Endothelial cell of umbilical vein (primary cell): Measurements from ENCODE around the gene RHEBL1. TPM values are rescaled to one million over a fixed set of nuclear protein-coding genes. Genes with fewer than 3 reads are reported as not detected.

Experiments
- BruUV-seq: library from RNA; stranded (reverse); fragments of 400-500 nt; replicated peaks from 2 replicates; lab custom pipeline; 2021; lab: Mats Ljungman, UMichigan
- CTCF ChIA-PET: fragments of 300-600, 350-600 bp; sonication (Branson Sonifier 250); formaldehyde crosslinking; loops from one replicate; lab custom pipeline; 2021; ENCODE audit warnings: antibody characterized with exemption, inconsistent platforms; lab: Charles Lee
- POLR2A ChIA-PET: fragments of 300-600, 350-600 bp; sonication (Branson Sonifier 250); formaldehyde crosslinking; loops from one replicate; lab custom pipeline; 2021; ENCODE audit warnings: antibody characterized with exemption, inconsistent platforms; lab: Charles Lee
- DNase-seq: peaks from one replicate; pipeline ENCODE4 v3.0.0-alpha.2; 2011; ENCODE audit warnings: low read depth, low spot score
- FAIRE-seq: peaks from 2 replicates; lab custom pipeline; 2011; peaks lifted over from hg19 to GRCh38; lab: Jason Lieb, UNC
- H2AFZ ChIP-seq: 2 replicates; pipeline ENCODE4 v1.6.0; 2012; ENCODE audit warnings: low read depth, low read length, control low read depth, inconsistent platforms
- H3K27ac ChIP-seq: 2 replicates; pipeline ENCODE4 v1.5.1; 2011; ENCODE audit warnings: low read depth, mild to moderate bottlenecking, control low read depth, low read length, moderate library complexity; ENCODE audit not compliant: insufficient read depth
- H3K27me3 ChIP-seq, 2 experiments: 2 replicates each; pipeline versions ENCODE4 v1.6.0 to v1.6.1; 2011; ENCODE audit warnings: low read length in 2 of 2, mixed read lengths in 1 of 2; ENCODE audit not compliant: control insufficient read depth in 2 of 2, insufficient read depth in 2 of 2
- H3K36me3 ChIP-seq, 2 experiments: 2 replicates in 1 of 2; 3 replicates in 1 of 2; pipeline ENCODE4 v1.5.1; 2011; ENCODE audit warnings: low read length in 2 of 2, mild to moderate bottlenecking in 1 of 2, moderate library complexity in 1 of 2; ENCODE audit not compliant: control insufficient read depth in 2 of 2, insufficient read depth in 2 of 2; ENCODE audit errors: extremely low read depth in 1 of 2
- H3K4me1 ChIP-seq: 3 replicates; pipeline ENCODE4 v1.5.1; 2011; ENCODE audit warnings: mild to moderate bottlenecking, low read length; ENCODE audit not compliant: control insufficient read depth, insufficient read depth; ENCODE audit errors: extremely low read depth
- H3K4me2 ChIP-seq: 2 replicates; pipeline ENCODE4 v1.6.1; 2011; ENCODE audit warnings: low read length, control low read depth, mixed read lengths; ENCODE audit not compliant: insufficient read depth
- H3K4me3 ChIP-seq, 3 experiments: fragments of 200-600 bp in 1 of 3; sonication (generic), shearing (Covaris generic) in 1 of 3; replicated peaks in 1 of 3; 2 replicates each; pipeline ENCODE4 v1.5.1; 2011 to 2016; ENCODE audit warnings: control low read depth in 3 of 3, low read length in 3 of 3, mild to moderate bottlenecking in 2 of 3, inconsistent platforms in 1 of 3, low read depth in 1 of 3, moderate library complexity in 1 of 3; ENCODE audit not compliant: insufficient read depth in 1 of 3
- H3K79me2 ChIP-seq: 2 replicates; pipeline ENCODE4 v1.6.0; 2012; ENCODE audit warnings: low read length, inconsistent platforms; ENCODE audit not compliant: control insufficient read depth, insufficient read depth
- H3K9ac ChIP-seq: replicated peaks from 2 replicates; pipeline ENCODE3; 2011; ENCODE audit warnings: low read length, control low read depth; ENCODE audit not compliant: insufficient read depth; ENCODE audit errors: extremely low read depth
- H3K9me1 ChIP-seq: replicated peaks from 3 replicates; pipeline ENCODE4 v1.6.0; 2011; ENCODE audit warnings: mild to moderate bottlenecking, low read length; ENCODE audit not compliant: control insufficient read depth, insufficient read depth; ENCODE audit errors: extremely low read depth
- H3K9me3 ChIP-seq: replicated peaks from 2 replicates; pipeline ENCODE4 v1.5.1; 2012; ENCODE audit warnings: low read length, inconsistent platforms; ENCODE audit not compliant: control insufficient read depth, insufficient read depth
- H4K20me1 ChIP-seq: replicated peaks from 2 replicates; pipeline ENCODE3; 2011; ENCODE audit warnings: mild to moderate bottlenecking, low read length; ENCODE audit not compliant: control insufficient read depth, insufficient read depth; ENCODE audit errors: extremely low read depth
- EZH2 ChIP-seq: IDR thresholded peaks from 2 replicates; pipeline ENCODE4 v1.6.1; 2012; ENCODE audit warnings: borderline replicate concordance, low read depth, mild to moderate bottlenecking, moderate library complexity, low read length, inconsistent platforms; ENCODE audit not compliant: severe bottlenecking
- FOS ChIP-seq: IDR thresholded peaks from 2 replicates; pipeline ENCODE4 v1.6.1; 2011; ENCODE audit warnings: mild to moderate bottlenecking, low read length, moderate library complexity, borderline replicate concordance; ENCODE audit not compliant: insufficient read depth
- JUN ChIP-seq: IDR thresholded peaks from 2 replicates; pipeline ENCODE4 v1.6.1; 2011; ENCODE audit warnings: borderline replicate concordance, low read depth; ENCODE audit not compliant: insufficient read length, insufficient read depth
- POLR2A ChIP-seq: IDR thresholded peaks from 2 replicates; pipeline ENCODE4 v1.6.1; 2012; ENCODE audit warnings: low read depth, mild to moderate bottlenecking, control low read depth, low read length
- POLR2AphosphoS5 ChIP-seq: IDR thresholded peaks from 2 replicates; pipeline ENCODE4 v1.6.1; 2012; ENCODE audit warnings: low read depth, mild to moderate bottlenecking, control low read depth, low read length, moderate library complexity; ENCODE audit not compliant: insufficient read depth
- dilution Hi-C: fragments of 300-500 bp; cut with MboI; formaldehyde crosslinking; loops from one replicate; pipeline ENCODE4 v1.15.0; 2019; ENCODE audit warnings: low sequenced_read_pairs; ENCODE audit not compliant: extremely low pct_ligation_motif_present
- intact Hi-C: fragments of 100-400 bp; cut with micrococcal nuclease; formaldehyde crosslinking; loops from one replicate; pipeline ENCODE4 v1.10.0; 2022
- polyA plus RNA-seq, 4 experiments: library from polyadenylated mRNA; depleted of rRNA in 3 of 4; stranded (reverse) in 3 of 4; unstranded in 1 of 4; fragments of >200 nt; gene quantifications; 2 replicates each; pipeline versions ENCODE4 v1.2.1 to v1.2.3, GENCODE V29; 2011 to 2012; ENCODE audit warnings: missing spikeins in 1 of 4
- total RNA-seq: library from RNA; stranded (reverse); gene quantifications from 2 replicates; pipeline ENCODE4 v1.2.3, GENCODE V29; 2021
- TF ChIP-seq, protein P1 (sequence below), 2 donors: IDR thresholded peaks; 1 replicate in 1 of 2; 2 replicates in 1 of 2; pipeline ENCODE4 v1.5.1; 2011; ENCODE audit warnings: low read length in 2 of 2, mild to moderate bottlenecking in 2 of 2, moderate library complexity in 2 of 2, control low read depth in 1 of 2, inconsistent platforms in 1 of 2, low read depth in 1 of 2; ENCODE audit not compliant: insufficient read depth in 1 of 2; ENCODE audit errors: extremely low read depth in 1 of 2
- TF ChIP-seq, protein P2 (sequence below): IDR thresholded peaks from 2 replicates; pipeline ENCODE4 v1.6.1; 2011; ENCODE audit not compliant: insufficient read depth, insufficient read length

RHEBL1 gene
- total and polyA plus RNA-seq, 2 donors (not counting 3 experiments of a cell fraction or from before 2014, with no cell fraction given) = 2.6 to 2.7 TPM

DNA sequence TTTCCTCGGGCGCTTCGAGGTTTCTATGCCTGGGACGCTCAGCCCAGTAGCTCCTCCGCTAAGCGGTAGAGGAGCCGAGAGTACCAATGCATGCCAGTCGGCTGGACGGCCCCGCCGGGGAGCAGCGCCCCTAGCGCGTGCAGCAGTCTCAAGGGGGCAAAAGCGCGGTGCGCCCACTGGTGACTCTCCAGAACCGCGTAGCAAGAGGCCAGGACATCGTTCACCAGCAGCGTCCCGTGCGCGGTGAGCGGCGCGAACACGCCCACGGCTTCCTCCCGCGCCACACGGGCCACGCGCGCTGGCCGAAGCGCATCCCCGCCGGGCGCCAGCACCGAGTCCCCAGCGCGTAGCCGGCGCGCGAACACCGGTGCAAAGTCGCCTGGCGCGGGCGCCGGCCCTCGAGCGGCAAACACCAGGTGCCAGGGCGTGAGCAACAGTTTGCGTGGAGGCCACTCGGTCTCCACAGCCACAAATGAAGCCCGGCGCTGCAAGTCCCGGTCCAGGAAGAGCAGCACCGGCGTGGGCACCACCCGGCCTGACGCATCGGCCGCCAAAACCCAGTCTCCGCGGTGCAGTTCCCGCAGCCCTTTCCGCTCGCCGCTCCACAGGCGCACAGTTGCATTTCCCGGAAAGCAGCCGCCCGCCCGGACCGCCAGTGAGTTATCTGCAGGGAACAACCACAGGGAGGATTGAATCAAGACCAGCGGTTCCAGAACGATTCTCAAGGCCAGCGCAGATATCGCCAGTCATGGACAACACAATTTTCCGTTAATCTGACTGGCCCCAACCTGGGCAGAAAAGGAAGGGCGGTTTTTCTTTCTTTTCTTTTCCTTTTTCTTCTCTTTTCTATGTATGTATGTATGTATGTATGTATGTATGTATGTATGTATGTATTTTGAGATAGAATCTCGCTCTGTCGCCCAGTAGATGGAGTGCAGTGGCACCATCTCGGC lies 20.3 kb upstream of the RHEBL1 start:
- TF ChIP-seq, protein P1, sequence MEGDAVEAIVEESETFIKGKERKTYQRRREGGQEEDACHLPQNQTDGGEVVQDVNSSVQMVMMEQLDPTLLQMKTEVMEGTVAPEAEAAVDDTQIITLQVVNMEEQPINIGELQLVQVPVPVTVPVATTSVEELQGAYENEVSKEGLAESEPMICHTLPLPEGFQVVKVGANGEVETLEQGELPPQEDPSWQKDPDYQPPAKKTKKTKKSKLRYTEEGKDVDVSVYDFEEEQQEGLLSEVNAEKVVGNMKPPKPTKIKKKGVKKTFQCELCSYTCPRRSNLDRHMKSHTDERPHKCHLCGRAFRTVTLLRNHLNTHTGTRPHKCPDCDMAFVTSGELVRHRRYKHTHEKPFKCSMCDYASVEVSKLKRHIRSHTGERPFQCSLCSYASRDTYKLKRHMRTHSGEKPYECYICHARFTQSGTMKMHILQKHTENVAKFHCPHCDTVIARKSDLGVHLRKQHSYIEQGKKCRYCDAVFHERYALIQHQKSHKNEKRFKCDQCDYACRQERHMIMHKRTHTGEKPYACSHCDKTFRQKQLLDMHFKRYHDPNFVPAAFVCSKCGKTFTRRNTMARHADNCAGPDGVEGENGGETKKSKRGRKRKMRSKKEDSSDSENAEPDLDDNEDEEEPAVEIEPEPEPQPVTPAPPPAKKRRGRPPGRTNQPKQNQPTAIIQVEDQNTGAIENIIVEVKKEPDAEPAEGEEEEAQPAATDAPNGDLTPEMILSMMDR (IDR thresholded peaks at IDR 0.05; ENCODE audit: extremely low read depth in 1 of 2, insufficient read depth in 1 of 2, low read depth in 1 of 2, low read length in 2 of 2) = peak; percentile 20 to 25
- TF ChIP-seq JUN (no peak), FOS (peak; percentile 34), EZH2 (no peak), POLR2A (no peak), POLR2AphosphoS5 (peak; percentile 31)
- TF ChIP-seq, protein P2, sequence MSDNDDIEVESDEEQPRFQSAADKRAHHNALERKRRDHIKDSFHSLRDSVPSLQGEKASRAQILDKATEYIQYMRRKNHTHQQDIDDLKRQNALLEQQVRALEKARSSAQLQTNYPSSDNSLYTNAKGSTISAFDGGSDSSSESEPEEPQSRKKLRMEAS = no peak
- ChIA-PET POLR2A (interaction anchor here (0.7 to 1.6 kb wide), 2 partner anchors 21 to 99 kb away, joined by 3 read pairs; partner anchors contain the start of genes LMBR1L and TUBA1A), CTCF (interaction anchor here (0.7 to 11.7 kb wide), 12 partner anchors 11 to 145 kb away, joined by 4 to 248 read pairs (median 32); partner anchors contain the start of gene TUBA1B)
- dilution Hi-C loops = no loop called here
- H3K79me2 ChIP-seq = no peaks in the 10 kb centered on the region
- no peaks in the 10 kb centered on the region for H3K27me3 ChIP-seq
- no peaks in the 10 kb centered on the region for H4K20me1 ChIP-seq
- H3K9me1 ChIP-seq = no peaks in the 10 kb centered on the region
- peak overlapping the region; percentile 53 for H3K4me2 ChIP-seq
- H3K36me3 ChIP-seq = no peaks in the 10 kb centered on the region
- H3K27ac ChIP-seq = no peak overlapping the region
- FAIRE-seq (peak; percentile 86), DNase-seq (peak; percentile 50)
- H3K9me3 ChIP-seq = no peaks in the 10 kb centered on the region
- H3K4me1 ChIP-seq = peaks cover 55% of the 10 kb centered on the region
- intact Hi-C loops = loop anchor here (2.0 kb wide), 1 partner anchor 41 kb away; the partner anchor contains the start of gene TUBA1B
- peak overlapping the region in 2 of 3 experiments; percentile 1 to 20 for H3K4me3 ChIP-seq
- no peak overlapping the region for H3K9ac ChIP-seq
- BruUV-seq = no TSS peak
- H2AFZ ChIP-seq = peak overlapping the region; percentile 45
